ENCODE data around the gene SMAD3. TPM values are rescaled to one million over a fixed set of nuclear protein-coding genes. Genes with fewer than 3 reads are reported as not detected.

Gene SMAD3
- total RNA-seq, 4 donors from 2014 or later, result 21.2 to 32.3 (median 24.2) TPM

DNA sequence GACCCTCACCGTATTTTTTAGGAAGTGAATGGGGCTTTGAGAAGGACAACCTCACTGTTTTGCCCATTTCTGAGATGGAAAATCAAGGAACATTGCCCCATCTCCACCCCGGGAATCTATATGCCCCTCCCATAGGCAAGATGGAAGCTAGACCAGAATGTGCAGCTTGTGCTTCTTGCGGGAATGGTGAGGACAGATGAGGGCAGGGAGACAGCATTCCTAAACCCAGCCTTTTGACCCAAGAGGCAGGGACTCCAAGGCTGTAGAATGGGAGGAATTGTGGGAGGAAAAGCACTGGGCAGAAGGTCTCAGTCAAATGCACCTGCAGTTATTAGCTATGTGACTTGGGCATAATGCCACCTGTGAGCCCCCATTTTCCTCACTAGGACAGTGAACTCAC is 66.9 kb downstream of the SMAD3 start:
- Histone ChIP-seq H3K36me3 (no peaks in the 10 kb centered on the region), H3K9me3 (no peaks in the 10 kb centered on the region), H3K27ac (replicated peaks in 1 of 4) (no peak overlapping the region), H3K4me1 (peaks cover 61 to 96% (median 90%) of the 10 kb centered on the region in 4 donors), H3K4me3 (no peak overlapping the region), H3K27me3 (no peaks in the 10 kb centered on the region)
- 86% methylated on average over 3 of the region's 3 CpGs for WGBS
- TF ChIP-seq, protein P1, sequence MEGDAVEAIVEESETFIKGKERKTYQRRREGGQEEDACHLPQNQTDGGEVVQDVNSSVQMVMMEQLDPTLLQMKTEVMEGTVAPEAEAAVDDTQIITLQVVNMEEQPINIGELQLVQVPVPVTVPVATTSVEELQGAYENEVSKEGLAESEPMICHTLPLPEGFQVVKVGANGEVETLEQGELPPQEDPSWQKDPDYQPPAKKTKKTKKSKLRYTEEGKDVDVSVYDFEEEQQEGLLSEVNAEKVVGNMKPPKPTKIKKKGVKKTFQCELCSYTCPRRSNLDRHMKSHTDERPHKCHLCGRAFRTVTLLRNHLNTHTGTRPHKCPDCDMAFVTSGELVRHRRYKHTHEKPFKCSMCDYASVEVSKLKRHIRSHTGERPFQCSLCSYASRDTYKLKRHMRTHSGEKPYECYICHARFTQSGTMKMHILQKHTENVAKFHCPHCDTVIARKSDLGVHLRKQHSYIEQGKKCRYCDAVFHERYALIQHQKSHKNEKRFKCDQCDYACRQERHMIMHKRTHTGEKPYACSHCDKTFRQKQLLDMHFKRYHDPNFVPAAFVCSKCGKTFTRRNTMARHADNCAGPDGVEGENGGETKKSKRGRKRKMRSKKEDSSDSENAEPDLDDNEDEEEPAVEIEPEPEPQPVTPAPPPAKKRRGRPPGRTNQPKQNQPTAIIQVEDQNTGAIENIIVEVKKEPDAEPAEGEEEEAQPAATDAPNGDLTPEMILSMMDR (IDR thresholded peaks at IDR 0.05), result no peak
- TF ChIP-seq POLR2A (IDR thresholded peaks at IDR 0.05; ENCODE audit: low read depth) (no peak), EP300 (IDR thresholded peaks at IDR 0.05) (no peak), POLR2AphosphoS5 (IDR thresholded peaks at IDR 0.05) (no peak)
- DNase-seq (ENCODE audit: extremely low spot score), result no peak
- intact Hi-C loops (cut with DNase I), result no loop called here

DNA sequence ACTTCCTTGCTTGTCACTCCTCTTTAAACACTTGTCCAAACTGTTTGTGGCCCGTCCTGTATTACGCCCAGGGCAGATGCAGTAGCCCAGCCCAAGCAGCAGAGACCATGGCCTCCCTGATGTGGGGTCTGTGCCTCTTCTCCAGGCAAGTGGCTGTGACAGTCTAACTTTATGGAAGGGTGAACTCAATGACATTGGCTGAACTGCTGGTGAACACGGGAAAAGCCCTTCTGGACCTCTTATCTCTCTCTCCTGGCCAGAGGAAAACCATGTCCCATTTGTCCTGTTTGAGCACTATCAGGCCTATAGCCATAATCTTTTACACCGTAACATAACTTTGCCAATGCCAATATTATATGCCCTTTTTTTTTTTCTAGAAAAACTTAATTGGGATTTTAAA is 67.6 kb downstream of the SMAD3 start:
- Histone ChIP-seq H3K36me3 (no peaks in the 10 kb centered on the region), H3K4me3 (no peak overlapping the region), H3K27me3 (no peaks in the 10 kb centered on the region), H3K4me1 (peaks cover 59 to 96% (median 90%) of the 10 kb centered on the region in 4 donors), H3K27ac (replicated peaks in 1 of 4) (peak overlapping the region in 2 of 4 donors; percentile 11 to 89), H3K9me3 (no peaks in the 10 kb centered on the region)
- DNase-seq (ENCODE audit: extremely low spot score), result no peak
- intact Hi-C loops (cut with DNase I), result no loop called here
- TF ChIP-seq, protein P1 (IDR thresholded peaks at IDR 0.05), result no peak
- TF ChIP-seq EP300 (IDR thresholded peaks at IDR 0.05), result no peak
- no peak for TF ChIP-seq POLR2AphosphoS5 (IDR thresholded peaks at IDR 0.05)
- no peak for TF ChIP-seq POLR2A (IDR thresholded peaks at IDR 0.05; ENCODE audit: low read depth)
- WGBS, result 82% methylated on average over 4 of the region's 4 CpGs

DNA sequence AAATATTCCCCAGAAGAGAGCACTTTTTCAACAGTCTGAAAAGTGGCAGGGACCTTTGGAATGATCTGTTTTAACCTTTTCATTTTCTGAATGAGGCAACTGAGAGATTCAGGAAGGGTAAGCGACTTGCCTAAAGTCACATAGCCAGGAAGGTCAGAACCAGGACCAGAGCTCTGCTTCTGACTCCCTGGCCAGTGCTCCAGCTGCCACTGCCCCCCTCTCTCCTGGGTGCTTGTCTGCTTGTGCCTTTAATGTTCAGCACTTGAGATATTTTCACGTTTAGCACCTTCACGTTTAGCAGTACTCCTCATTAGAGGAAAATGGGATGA is 68.3 kb downstream of the SMAD3 start:
- H3K4me3 ChIP-seq, result no peak overlapping the region
- 48% methylated on average over 3 of the region's 3 CpGs for WGBS
- no peaks in the 10 kb centered on the region for H3K27me3 ChIP-seq
- H3K27ac ChIP-seq (replicated peaks in 1 of 4), result peak overlapping the region; percentile 80 to 89 (median 84)
- DNase-seq (ENCODE audit: extremely low spot score), result no peak
- intact Hi-C loops (cut with DNase I), result no loop called here
- no peaks in the 10 kb centered on the region for H3K9me3 ChIP-seq
- H3K4me1 ChIP-seq, result peaks cover 64 to 96% (median 91%) of the 10 kb centered on the region in 4 donors
- H3K36me3 ChIP-seq, result no peaks in the 10 kb centered on the region
- no peak for TF ChIP-seq POLR2AphosphoS5 (IDR thresholded peaks at IDR 0.05)
- TF ChIP-seq POLR2A (IDR thresholded peaks at IDR 0.05; ENCODE audit: low read depth), result no peak
- TF ChIP-seq EP300 (IDR thresholded peaks at IDR 0.05), result no peak
- TF ChIP-seq, protein P1 (IDR thresholded peaks at IDR 0.05), result no peak

DNA sequence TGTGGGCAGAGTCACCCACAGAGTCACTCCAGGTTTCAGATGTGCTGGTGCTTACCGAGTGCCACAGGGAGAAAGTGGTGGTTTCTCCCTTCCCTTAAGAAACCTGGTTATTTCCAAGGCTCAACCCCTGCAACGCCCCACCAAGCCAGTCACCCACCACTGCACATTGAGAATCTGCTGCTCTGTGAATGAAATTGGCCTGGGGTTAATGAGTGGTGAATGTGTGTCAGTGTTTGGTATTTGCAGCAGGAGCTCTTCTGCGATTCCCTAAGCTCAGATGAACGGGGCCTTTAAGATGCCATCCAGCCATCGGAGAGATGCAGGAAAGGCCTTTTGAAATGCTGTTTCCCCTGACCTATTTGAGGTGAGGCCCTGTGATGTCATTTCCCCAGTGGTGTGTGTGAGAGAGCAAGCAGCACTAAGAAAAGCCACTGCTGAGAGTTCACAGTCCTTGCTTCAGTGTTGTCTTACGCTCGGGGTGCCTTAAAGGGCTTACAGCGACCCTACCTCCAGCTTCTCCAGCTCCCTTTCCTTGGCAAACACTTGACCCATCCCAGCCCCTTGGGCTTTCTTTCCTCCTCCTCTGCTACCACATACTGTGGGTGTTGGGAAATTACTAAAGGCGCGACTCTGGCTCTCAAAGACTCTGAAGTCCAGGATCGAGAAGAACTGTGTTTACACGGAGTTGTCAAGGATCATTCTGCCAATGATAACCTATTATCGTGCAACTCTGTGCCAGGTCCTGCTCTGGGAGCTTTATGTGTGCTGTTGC is 68.9 kb downstream of the SMAD3 start:
- 32% methylated on average over 13 of the region's 13 CpGs for WGBS
- Histone ChIP-seq H3K9me3 (no peaks in the 10 kb centered on the region), H3K27ac (replicated peaks in 1 of 4) (peak overlapping the region; percentile 80 to 89 (median 84)), H3K4me1 (peaks cover 69 to 97% (median 94%) of the 10 kb centered on the region in 4 donors), H3K4me3 (peak overlapping the region in 1 of 4 donors; percentile 10), H3K27me3 (no peaks in the 10 kb centered on the region), H3K36me3 (no peaks in the 10 kb centered on the region)
- intact Hi-C loops (cut with DNase I), result no loop called here
- no peak for DNase-seq (ENCODE audit: extremely low spot score)
- TF ChIP-seq POLR2AphosphoS5 (IDR thresholded peaks at IDR 0.05), result peak; percentile 45 to 68
- TF ChIP-seq POLR2A (IDR thresholded peaks at IDR 0.05; ENCODE audit: low read depth), result no peak

DNA sequence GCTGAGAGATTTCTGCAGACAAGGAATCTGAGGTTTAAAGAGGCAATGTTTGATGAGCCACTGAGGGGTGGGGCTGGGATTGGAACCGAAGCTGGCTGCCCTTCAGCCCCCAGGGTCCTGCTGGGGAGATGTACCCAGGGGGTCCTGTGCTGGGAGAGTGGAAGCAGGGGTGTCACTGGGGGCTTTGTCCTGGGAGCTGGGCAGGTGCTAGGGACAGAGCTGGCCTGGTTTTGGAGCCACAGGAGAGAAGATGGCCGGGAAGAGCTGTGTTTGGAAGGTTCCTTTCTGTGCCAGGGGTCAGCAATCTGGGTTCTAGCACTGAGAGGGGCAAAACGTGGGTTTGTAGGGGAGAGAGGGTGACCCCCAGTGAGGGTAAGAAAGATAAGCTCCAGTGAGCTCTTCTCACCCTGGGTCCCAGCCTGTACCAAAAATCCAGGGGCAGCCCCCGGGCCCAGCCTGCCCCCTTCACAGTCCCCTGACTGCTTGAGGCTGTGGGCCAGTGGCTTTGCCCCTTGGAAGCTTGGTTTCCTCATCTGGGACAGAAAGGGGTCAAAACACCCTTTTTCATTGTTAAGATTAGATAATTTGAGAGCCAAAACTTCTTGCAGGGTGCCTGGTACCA is 69.6 kb downstream of the SMAD3 start:
- intact Hi-C loops (cut with DNase I), result no loop called here
- Histone ChIP-seq H3K27me3 (no peaks in the 10 kb centered on the region), H3K4me1 (peaks cover 75 to 100% (median 100%) of the 10 kb centered on the region in 4 donors), H3K27ac (replicated peaks in 1 of 4) (peak overlapping the region; percentile 80 to 89 (median 84)), H3K4me3 (no peak overlapping the region), H3K9me3 (no peaks in the 10 kb centered on the region), H3K36me3 (no peaks in the 10 kb centered on the region)
- WGBS, result 35% methylated on average over 4 of the region's 4 CpGs
- TF ChIP-seq EP300 (IDR thresholded peaks at IDR 0.05) (no peak), POLR2A (IDR thresholded peaks at IDR 0.05; ENCODE audit: low read depth) (no peak), POLR2AphosphoS5 (IDR thresholded peaks at IDR 0.05) (no peak)
- TF ChIP-seq, protein P1 (IDR thresholded peaks at IDR 0.05), result no peak
- DNase-seq (ENCODE audit: extremely low spot score), result no peak

Measured in esophagus muscularis mucosa (tissue), 4 donors.